Keratinocyte (primary cell): ENCODE measurements around the gene CC2D2A. TPM values are rescaled to one million over a fixed set of nuclear protein-coding genes. Genes with fewer than 3 reads are reported as not detected.

Source experiments
- DNase-seq: peaks from one replicate; pipeline ENCODE4 v3.0.0-alpha.2; 2011; ENCODE audit warnings: low read depth, missing footprints, low spot score
- FAIRE-seq: peaks from 2 replicates; lab custom pipeline; 2011; peaks lifted over from hg19 to GRCh38; lab: Jason Lieb, UNC
- H2AFZ ChIP-seq: 2 replicates; pipeline ENCODE4 v1.6.0; 2012; ENCODE audit warnings: low read length, control low read depth, inconsistent platforms; ENCODE audit not compliant: control insufficient read depth
- H3K27ac ChIP-seq: 2 replicates; pipeline ENCODE4 v1.5.1; 2011; ENCODE audit warnings: low read length; ENCODE audit not compliant: control insufficient read depth, insufficient read depth
- H3K27me3 ChIP-seq: 3 replicates; pipeline ENCODE4 v1.6.0; 2011; ENCODE audit warnings: low read length; ENCODE audit not compliant: control insufficient read depth, insufficient read depth; ENCODE audit errors: extremely low read depth
- H3K36me3 ChIP-seq, 2 experiments: 2 replicates in 1 of 2; 3 replicates in 1 of 2; pipeline ENCODE4 v1.5.1; 2011; ENCODE audit warnings: low read length in 2 of 2, mild to moderate bottlenecking in 1 of 2; ENCODE audit not compliant: control insufficient read depth in 2 of 2, insufficient read depth in 2 of 2; ENCODE audit errors: extremely low read depth in 1 of 2
- H3K4me1 ChIP-seq: 3 replicates; pipeline ENCODE4 v1.5.1; 2011; ENCODE audit warnings: low read length; ENCODE audit not compliant: control insufficient read depth, insufficient read depth; ENCODE audit errors: extremely low read depth
- H3K4me2 ChIP-seq: 3 replicates; pipeline ENCODE4 v1.6.0; 2011; ENCODE audit warnings: low read depth, low read length; ENCODE audit not compliant: control insufficient read depth, insufficient read depth; ENCODE audit errors: extremely low read depth
- H3K4me3 ChIP-seq, 3 experiments: fragments of 200-600 bp in 1 of 3; sonication (generic) in 1 of 3; 2 replicates in 2 of 3; 3 replicates in 1 of 3; pipeline ENCODE4 v1.5.1; 2011 to 2016; ENCODE audit warnings: low read length in 3 of 3, mild to moderate bottlenecking in 3 of 3, control low read depth in 2 of 3, inconsistent platforms in 1 of 3, low read depth in 1 of 3, mixed read lengths in 1 of 3, mixed run types in 1 of 3, moderate library complexity in 1 of 3; ENCODE audit not compliant: control insufficient read depth in 2 of 3, insufficient read depth in 2 of 3; ENCODE audit errors: extremely low read depth in 1 of 3
- H3K79me2 ChIP-seq: 2 replicates; pipeline ENCODE4 v1.6.0; 2012; ENCODE audit warnings: low read length; ENCODE audit not compliant: control insufficient read depth, insufficient read depth
- H3K9ac ChIP-seq: 3 replicates; pipeline ENCODE4 v1.6.0; 2011; ENCODE audit warnings: low read length; ENCODE audit not compliant: control insufficient read depth, insufficient read depth; ENCODE audit errors: extremely low read depth
- H3K9me1 ChIP-seq: 3 replicates; pipeline ENCODE4 v1.6.0; 2011; ENCODE audit warnings: low read length; ENCODE audit not compliant: control insufficient read depth, insufficient read depth; ENCODE audit errors: extremely low read depth
- H3K9me3 ChIP-seq: 2 replicates; pipeline ENCODE4 v1.5.1; 2012; ENCODE audit warnings: low read depth, low read length; ENCODE audit not compliant: control insufficient read depth
- H4K20me1 ChIP-seq: 3 replicates; pipeline ENCODE4 v1.6.0; 2011; ENCODE audit warnings: low read length; ENCODE audit not compliant: control insufficient read depth, insufficient read depth; ENCODE audit errors: extremely low read depth
- CTCF ChIP-seq, 3 experiments: IDR thresholded peaks in 1 of 3; conservative IDR thresholded peaks in 1 of 3; optimal IDR thresholded peaks in 1 of 3; 2 replicates in 2 of 3; 3 replicates in 1 of 3; pipeline versions ENCODE3 to v1.5.1; 2011; ENCODE audit warnings: low read length in 3 of 3, mild to moderate bottlenecking in 3 of 3, moderate library complexity in 2 of 3, control low read depth in 1 of 3, inconsistent platforms in 1 of 3; ENCODE audit not compliant: insufficient read depth in 2 of 3; ENCODE audit errors: extremely low read depth in 1 of 3
- EZH2 ChIP-seq: IDR thresholded peaks from one replicate; pipeline ENCODE4 v1.6.1; 2012; ENCODE audit warnings: inconsistent platforms, mild to moderate bottlenecking, low read length, moderate library complexity
- dilution Hi-C: fragments of 300-500 bp; cut with MboI; formaldehyde crosslinking; loops from one replicate; pipeline ENCODE4 v1.7.0; 2020; ENCODE audit warnings: low sequenced_read_pairs; ENCODE audit not compliant: extremely low pct_ligation_motif_present
- polyA plus RNA-seq, 5 experiments: library from polyadenylated mRNA; depleted of rRNA in 3 of 5; stranded (reverse) in 3 of 5; stranded (forward) in 1 of 5; unstranded in 1 of 5; fragments of >200 nt; gene quantifications; 1 replicate in 1 of 5; 2 replicates in 3 of 5; 3 replicates in 1 of 5; pipeline versions ENCODE4 v1.2.1 to v1.2.3, GENCODE V29; 2011 to 2012; ENCODE audit warnings: missing spikeins in 2 of 5, low read depth in 1 of 5, low replicate concordance in 1 of 5

CC2D2A gene
- polyA plus RNA-seq, 1 donor (not counting 4 experiments of a cell fraction or from before 2014, with no cell fraction given), result 11.8 TPM

GRCh38 chr4:15562114-15562513 is 92.4 kb downstream of the CC2D2A start:
- peak overlapping the region; percentile 15 for H3K27ac ChIP-seq
- H3K4me2 ChIP-seq, result no peak overlapping the region
- H3K4me3 ChIP-seq, result no peak overlapping the region
- no peaks in the 10 kb centered on the region for H3K9me3 ChIP-seq
- no peaks in the 10 kb centered on the region for H3K9me1 ChIP-seq
- no peak overlapping the region for H3K9ac ChIP-seq
- H2AFZ ChIP-seq, result no peak overlapping the region
- H3K4me1 ChIP-seq, result peaks cover 10% of the 10 kb centered on the region
- no peak for TF ChIP-seq CTCF (optimal IDR thresholded peaks at IDR 0.05 in 1 of 3, IDR thresholded peaks at IDR 0.05 in 1 of 3, conservative IDR thresholded peaks at IDR 0.05 in 1 of 3; ENCODE audit: extremely low read depth in 1 of 3, insufficient read depth in 2 of 3, low read length in 3 of 3)
- TF ChIP-seq EZH2, result no peak
- H3K79me2 ChIP-seq, result no peaks in the 10 kb centered on the region
- no peaks in the 10 kb centered on the region for H3K27me3 ChIP-seq
- H4K20me1 ChIP-seq, result no peaks in the 10 kb centered on the region
- no peak for DNase-seq
- FAIRE-seq, result no peak
- dilution Hi-C loops, result no loop called here
- peaks cover 4 to 7% of the 10 kb centered on the region in 2 experiments for H3K36me3 ChIP-seq

- DNase-seq (no peak), FAIRE-seq (no peak)
- Histone ChIP-seq H3K27ac (peak overlapping the region; percentile 15), H3K79me2 (no peaks in the 10 kb centered on the region), H3K9me3 (no peaks in the 10 kb centered on the region), H3K9me1 (no peaks in the 10 kb centered on the region), H3K4me3 (no peak overlapping the region), H3K4me1 (peaks cover 10% of the 10 kb centered on the region), H3K4me2 (no peak overlapping the region), H2AFZ (no peak overlapping the region), H3K36me3 (peaks cover 4 to 7% of the 10 kb centered on the region in 2 experiments), H4K20me1 (no peaks in the 10 kb centered on the region), H3K9ac (no peak overlapping the region), H3K27me3 (no peaks in the 10 kb centered on the region)
- TF ChIP-seq EZH2, result no peak
- TF ChIP-seq CTCF (optimal IDR thresholded peaks at IDR 0.05 in 1 of 3, IDR thresholded peaks at IDR 0.05 in 1 of 3, conservative IDR thresholded peaks at IDR 0.05 in 1 of 3; ENCODE audit: extremely low read depth in 1 of 3, insufficient read depth in 2 of 3, low read length in 3 of 3), result no peak
- dilution Hi-C loops, result no loop called here
These were observed 92.9 kb downstream of the CC2D2A start for GRCh38 chr4:15562623-15563022.
